ENCODE measurements around the gene NPPC. TPM values are rescaled to one million over a fixed set of nuclear protein-coding genes. Genes with fewer than 3 reads are reported as not detected.

NPPC gene
- total and polyA plus RNA-seq, 4 experiments from 2014 or later: not detected

DNA sequence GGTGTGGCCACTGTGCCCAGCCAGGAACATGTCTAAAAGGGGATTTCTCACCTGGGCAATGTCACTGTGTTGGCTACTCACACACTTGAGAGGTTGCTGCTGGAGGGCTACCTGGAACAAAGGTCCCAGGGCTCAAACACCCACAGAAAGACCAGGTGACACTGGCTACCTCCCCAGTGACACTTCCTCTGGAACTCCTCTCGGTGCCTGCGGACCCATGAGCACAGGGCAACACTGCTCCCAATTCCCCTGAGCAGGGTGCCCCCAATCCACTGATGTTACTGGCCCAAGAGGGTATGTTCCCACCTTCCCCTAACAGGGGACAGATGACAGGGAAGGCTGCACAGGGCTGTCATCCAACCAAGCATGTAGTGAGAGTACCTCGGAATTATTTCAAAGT is 5.8 kb downstream of the NPPC start:
- Histone ChIP-seq H3K4me1 (ENCODE audit: insufficient read depth, low read length) (peaks cover 7% of the 10 kb centered on the region), H3K27me3 (ENCODE audit: insufficient read depth, low read length) (peaks cover 11% of the 10 kb centered on the region), H3K4me3 (ENCODE audit: low read length in 2 of 2) (no peak overlapping the region), H3K9me3 (ENCODE audit: control insufficient read depth in 1 of 2, low read length in 2 of 2) (no peaks in the 10 kb centered on the region), H3K36me3 (ENCODE audit: insufficient read depth, low read length) (no peaks in the 10 kb centered on the region), H3K27ac (ENCODE audit: low read depth, low read length) (no peak overlapping the region)
- Mint-ChIP-seq H3K27ac (no peak overlapping the region), H3K4me1 (peaks cover 0 to 12% (median 4%) of the 10 kb centered on the region in 4 donors), H3K36me3 (no peaks in the 10 kb centered on the region), H3K4me3 (no peak overlapping the region), H3K9me3 (no peaks in the 10 kb centered on the region), H3K27me3 (peaks cover 23 to 24% of the 10 kb centered on the region in 2 donors)
- intact Hi-C loops (cut with micrococcal nuclease): no loop called here
- DNase-seq: no peak
- CTCF ChIA-PET (ENCODE audit: partially characterized antibody): interaction anchor here (1.5 to 2.8 kb wide), 4 partner anchors 10 to 407 kb away, joined by 3 to 15 read pairs (median 7); no protein-coding TSS in a partner anchor
- POLR2A ChIA-PET (ENCODE audit: partially characterized antibody): no interaction called here

DNA sequence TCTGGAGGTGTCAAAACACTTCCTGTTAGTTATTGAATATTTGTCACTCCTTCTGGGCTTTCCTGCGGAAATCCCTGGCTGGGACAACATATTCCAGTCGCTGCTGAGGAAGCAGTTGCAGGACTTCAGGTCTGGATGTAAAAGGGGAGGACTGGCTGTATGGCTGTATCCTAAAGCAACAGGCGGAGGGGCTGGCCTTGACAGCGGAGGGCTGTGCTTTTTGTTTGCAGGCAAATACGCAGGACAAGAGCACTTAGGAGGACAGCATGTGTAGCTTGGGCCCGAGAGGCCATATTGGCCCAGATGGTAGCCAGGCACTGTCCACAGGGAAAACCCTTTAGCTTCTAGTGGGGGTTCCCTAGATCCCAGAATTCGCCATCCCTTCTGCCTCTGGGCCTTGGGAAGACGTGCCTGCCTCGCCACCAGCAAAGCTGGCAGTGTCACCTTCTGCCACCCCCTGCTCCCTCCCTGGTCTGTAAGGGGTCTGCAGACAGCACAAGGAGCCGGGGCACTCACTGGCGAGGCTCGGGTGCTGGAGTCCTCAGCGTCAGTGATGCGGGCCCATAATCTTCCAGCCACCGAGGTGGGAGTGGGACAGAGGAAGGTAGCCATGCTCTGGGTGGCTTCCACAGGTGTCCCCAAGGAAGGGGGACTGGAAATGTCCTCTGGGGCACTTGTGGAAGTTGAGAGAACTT is 6.7 kb downstream of the NPPC start:
- intact Hi-C loops (cut with micrococcal nuclease): no loop called here
- Histone ChIP-seq H3K9me3 (ENCODE audit: control insufficient read depth in 1 of 2, low read length in 2 of 2) (no peaks in the 10 kb centered on the region), H3K4me1 (ENCODE audit: insufficient read depth, low read length) (no peaks in the 10 kb centered on the region), H3K36me3 (ENCODE audit: insufficient read depth, low read length) (no peaks in the 10 kb centered on the region), H3K27ac (ENCODE audit: low read depth, low read length) (no peak overlapping the region), H3K4me3 (ENCODE audit: low read length in 2 of 2) (no peak overlapping the region), H3K27me3 (ENCODE audit: insufficient read depth, low read length) (peaks cover 4% of the 10 kb centered on the region)
- ChIA-PET CTCF (ENCODE audit: partially characterized antibody) (interaction anchor here (1.6 to 2.8 kb wide), 2 partner anchors 120 to 407 kb away, joined by 3 to 15 read pairs; no protein-coding TSS in a partner anchor), POLR2A (ENCODE audit: partially characterized antibody) (no interaction called here)
- Mint-ChIP-seq H3K4me3 (no peak overlapping the region), H3K27me3 (peaks cover 21 to 24% of the 10 kb centered on the region in 2 donors), H3K4me1 (peaks cover 0 to 7% (median 3%) of the 10 kb centered on the region in 4 donors), H3K36me3 (no peaks in the 10 kb centered on the region), H3K27ac (no peak overlapping the region), H3K9me3 (no peaks in the 10 kb centered on the region)
- no peak for DNase-seq

DNA sequence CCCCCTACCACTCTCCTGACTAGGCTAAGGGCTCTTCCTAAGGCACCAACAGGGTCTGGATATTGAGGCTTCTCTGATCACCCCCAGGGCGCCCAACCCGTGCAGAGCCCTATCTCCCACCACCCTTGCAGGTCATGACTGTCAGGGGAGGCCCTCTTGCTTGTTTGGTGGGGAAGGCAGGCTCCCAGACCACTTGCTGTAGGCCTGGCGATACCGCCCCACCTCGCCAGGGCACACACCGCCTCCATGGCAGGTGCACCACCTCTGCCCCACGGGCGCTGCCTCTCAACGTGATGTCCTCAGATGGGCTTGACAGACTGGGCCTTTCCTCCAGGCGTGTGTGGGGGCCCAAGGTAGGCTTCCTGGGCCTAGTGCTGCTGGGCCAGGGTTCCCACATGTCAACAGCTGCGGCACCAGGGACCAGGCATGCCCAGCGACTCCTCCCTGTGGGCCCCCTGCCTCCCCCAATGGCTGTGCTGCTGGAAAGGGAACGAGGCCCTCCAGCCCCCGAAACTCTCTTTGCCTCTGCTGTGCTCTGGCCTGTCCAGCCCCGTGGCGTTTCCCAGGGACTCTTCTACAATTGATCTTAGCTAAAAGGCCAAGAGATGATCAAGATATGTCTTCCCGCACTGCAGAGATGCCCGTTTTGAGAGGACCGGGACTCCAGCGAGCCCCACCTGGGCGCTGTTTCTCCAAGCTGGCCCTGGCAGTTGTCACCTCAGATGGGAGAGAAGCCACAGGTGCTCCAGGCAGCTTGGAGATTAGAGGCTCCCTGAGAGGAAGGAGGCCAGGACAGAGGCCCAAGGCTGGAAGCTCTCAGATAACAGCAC is 7.5 kb downstream of the NPPC start:
- Mint-ChIP-seq H3K4me1 (peaks cover 0 to 6% (median 0%) of the 10 kb centered on the region in 4 donors), H3K9me3 (no peaks in the 10 kb centered on the region), H3K27ac (peak overlapping the region in 1 of 7 donors; percentile 30), H3K27me3 (peaks cover 13 to 16% of the 10 kb centered on the region in 2 donors), H3K36me3 (no peaks in the 10 kb centered on the region), H3K4me3 (no peak overlapping the region)
- H3K4me3 ChIP-seq (ENCODE audit: low read length in 2 of 2): no peak overlapping the region
- H3K27me3 ChIP-seq (ENCODE audit: insufficient read depth, low read length): no peaks in the 10 kb centered on the region
- intact Hi-C loops (cut with micrococcal nuclease): no loop called here
- no peaks in the 10 kb centered on the region for H3K36me3 ChIP-seq (ENCODE audit: insufficient read depth, low read length)
- no peak overlapping the region for H3K27ac ChIP-seq (ENCODE audit: low read depth, low read length)
- H3K4me1 ChIP-seq (ENCODE audit: insufficient read depth, low read length): no peaks in the 10 kb centered on the region
- DNase-seq: no peak
- ChIA-PET POLR2A (ENCODE audit: partially characterized antibody) (no interaction called here), CTCF (ENCODE audit: partially characterized antibody) (no interaction called here)
- no peaks in the 10 kb centered on the region for H3K9me3 ChIP-seq (ENCODE audit: control insufficient read depth in 1 of 2, low read length in 2 of 2)

DNA sequence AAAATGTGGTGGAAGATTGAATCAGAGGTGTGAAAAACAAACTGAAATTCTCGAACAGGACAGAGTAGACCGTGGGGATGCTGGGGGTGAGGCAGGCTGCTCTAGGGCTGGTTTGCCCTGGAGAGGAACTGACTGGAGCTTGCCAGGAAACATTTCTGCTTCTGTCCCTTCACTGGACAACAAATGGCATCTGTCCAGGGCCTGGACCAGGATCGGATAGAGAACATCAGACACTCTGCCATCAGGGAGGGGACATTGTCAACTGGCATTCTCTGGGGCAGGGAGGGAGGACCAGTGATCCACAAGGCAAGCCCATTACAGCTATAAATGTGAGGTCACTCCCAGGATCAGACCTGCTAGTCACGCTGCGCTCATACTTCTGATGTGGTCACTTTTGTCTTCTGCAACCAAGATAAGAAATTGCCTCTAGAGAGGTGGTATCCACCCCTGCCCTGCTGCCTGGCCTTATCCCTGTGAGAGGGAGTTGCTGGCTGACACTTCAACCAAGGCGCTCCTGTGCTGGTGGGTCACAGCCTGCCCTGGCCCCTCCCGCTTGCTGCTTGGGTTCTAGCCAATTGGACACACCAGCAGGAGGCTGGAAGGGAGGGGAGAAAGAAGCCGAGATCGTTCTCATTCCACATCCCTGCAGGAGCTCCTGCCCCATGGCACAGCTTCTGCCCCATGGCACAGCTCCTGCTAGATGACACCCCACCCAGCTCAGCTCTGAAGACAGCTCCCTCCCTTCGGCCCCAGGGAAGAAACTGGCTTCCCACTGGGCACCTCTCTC is 8.7 kb downstream of the NPPC start:
- POLR2A ChIA-PET (ENCODE audit: partially characterized antibody): no interaction called here
- no peak overlapping the region for H3K27ac ChIP-seq (ENCODE audit: low read depth, low read length)
- intact Hi-C loops (cut with micrococcal nuclease): no loop called here
- DNase-seq: no peak
- Mint-ChIP-seq H3K4me3 (no peak overlapping the region), H3K9me3 (no peaks in the 10 kb centered on the region), H3K27me3 (peaks cover 7 to 11% of the 10 kb centered on the region in 2 donors), H3K36me3 (no peaks in the 10 kb centered on the region), H3K27ac (no peak overlapping the region), H3K4me1 (peaks cover 0 to 6% (median 0%) of the 10 kb centered on the region in 4 donors)
- no peaks in the 10 kb centered on the region for H3K9me3 ChIP-seq (ENCODE audit: control insufficient read depth in 1 of 2, low read length in 2 of 2)
- no peak overlapping the region for H3K4me3 ChIP-seq (ENCODE audit: low read length in 2 of 2)
- no peaks in the 10 kb centered on the region for H3K4me1 ChIP-seq (ENCODE audit: insufficient read depth, low read length)
- no peaks in the 10 kb centered on the region for H3K36me3 ChIP-seq (ENCODE audit: insufficient read depth, low read length)
- no peaks in the 10 kb centered on the region for H3K27me3 ChIP-seq (ENCODE audit: insufficient read depth, low read length)
- CTCF ChIA-PET (ENCODE audit: partially characterized antibody): interaction anchor here (0.7 to 1.3 kb wide), 3 partner anchors 11 to 389 kb away, joined by 3 read pairs; no protein-coding TSS in a partner anchor

DNA sequence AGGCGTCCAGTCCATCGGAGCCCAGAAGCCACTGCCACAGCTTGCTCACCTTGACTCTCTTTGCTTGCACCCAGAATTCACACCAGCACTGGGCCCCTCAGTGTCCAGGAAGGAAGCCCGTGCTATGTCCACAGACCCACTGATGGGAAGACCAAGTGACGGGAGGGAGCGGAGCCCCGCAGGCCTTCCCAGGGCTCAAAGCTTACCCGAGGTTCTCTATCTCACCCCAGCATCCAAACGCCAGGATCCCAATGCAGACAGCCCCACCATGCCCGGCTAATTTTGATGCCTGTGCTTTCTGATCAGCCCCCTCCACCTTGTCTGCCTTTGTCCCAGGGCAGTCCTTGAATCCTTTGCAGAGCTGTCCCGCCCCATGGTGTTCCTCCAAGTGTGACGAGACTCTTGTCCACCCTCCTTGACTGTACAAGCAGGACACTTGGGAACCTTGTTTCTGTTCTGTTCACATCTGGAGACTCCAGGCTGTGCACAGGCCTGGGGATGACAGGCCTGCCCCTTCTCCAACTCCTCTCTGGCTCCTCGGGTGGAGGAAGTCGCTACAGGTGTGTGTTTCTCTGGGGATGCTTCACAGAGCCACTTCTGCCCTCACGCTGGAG is 12.0 kb downstream of the NPPC start:
- ChIA-PET POLR2A (ENCODE audit: partially characterized antibody) (no interaction called here), CTCF (ENCODE audit: partially characterized antibody) (no interaction called here)
- intact Hi-C loops (cut with micrococcal nuclease): no loop called here
- DNase-seq: no peak
- Histone ChIP-seq H3K4me3 (ENCODE audit: low read length in 2 of 2) (no peak overlapping the region), H3K9me3 (ENCODE audit: control insufficient read depth in 1 of 2, low read length in 2 of 2) (no peaks in the 10 kb centered on the region), H3K27ac (ENCODE audit: low read depth, low read length) (no peak overlapping the region), H3K36me3 (ENCODE audit: insufficient read depth, low read length) (no peaks in the 10 kb centered on the region), H3K27me3 (ENCODE audit: insufficient read depth, low read length) (no peaks in the 10 kb centered on the region), H3K4me1 (ENCODE audit: insufficient read depth, low read length) (no peaks in the 10 kb centered on the region)
- no peaks in the 10 kb centered on the region for H3K9me3 Mint-ChIP-seq
- H3K4me3 Mint-ChIP-seq: no peak overlapping the region
- H3K4me1 Mint-ChIP-seq: peaks cover 5 to 16% (median 9%) of the 10 kb centered on the region in 4 donors
- no peaks in the 10 kb centered on the region for H3K36me3 Mint-ChIP-seq
- H3K27ac Mint-ChIP-seq: no peak overlapping the region
- peaks cover 4 to 9% of the 10 kb centered on the region in 2 donors for H3K27me3 Mint-ChIP-seq

DNA sequence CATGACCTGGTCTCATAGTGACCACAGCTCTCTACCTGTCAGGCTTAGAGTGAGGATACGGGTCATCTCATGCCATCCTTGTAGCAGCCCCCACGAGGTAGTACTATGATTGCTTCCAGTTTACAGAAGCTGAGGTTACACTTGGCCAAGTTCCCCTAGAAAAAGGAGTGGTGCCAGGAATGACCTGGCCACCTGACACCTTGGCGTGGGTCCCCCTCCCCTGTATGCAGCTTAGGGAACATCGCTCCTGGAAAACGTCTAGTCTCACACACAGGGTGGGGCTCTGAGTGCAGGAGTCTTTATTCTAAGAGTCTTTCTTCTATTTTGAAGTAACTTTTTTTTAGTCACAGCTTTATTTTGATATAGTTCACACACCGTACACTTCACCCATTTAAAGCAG is 14.8 kb downstream of the NPPC start:
- peaks cover 0 to 5% of the 10 kb centered on the region in 2 donors for H3K27me3 Mint-ChIP-seq
- ChIA-PET POLR2A (ENCODE audit: partially characterized antibody) (no interaction called here), CTCF (ENCODE audit: partially characterized antibody) (interaction anchor here (0.8 to 1.5 kb wide), 3 partner anchors 12 to 528 kb away, joined by 3 read pairs; no protein-coding TSS in a partner anchor)
- intact Hi-C loops (cut with micrococcal nuclease): no loop called here
- no peaks in the 10 kb centered on the region for H3K9me3 Mint-ChIP-seq
- DNase-seq: no peak
- no peaks in the 10 kb centered on the region for H3K36me3 ChIP-seq (ENCODE audit: insufficient read depth, low read length)
- no peak overlapping the region for H3K4me3 Mint-ChIP-seq
- H3K9me3 ChIP-seq (ENCODE audit: control insufficient read depth in 1 of 2, low read length in 2 of 2): no peaks in the 10 kb centered on the region
- no peak overlapping the region for H3K27ac Mint-ChIP-seq
- no peaks in the 10 kb centered on the region for H3K27me3 ChIP-seq (ENCODE audit: insufficient read depth, low read length)
- no peaks in the 10 kb centered on the region for H3K36me3 Mint-ChIP-seq
- no peaks in the 10 kb centered on the region for H3K4me1 ChIP-seq (ENCODE audit: insufficient read depth, low read length)
- no peak overlapping the region for H3K27ac ChIP-seq (ENCODE audit: low read depth, low read length)
- H3K4me3 ChIP-seq (ENCODE audit: low read length in 2 of 2): no peak overlapping the region
- peaks cover 5 to 16% (median 6%) of the 10 kb centered on the region in 4 donors for H3K4me1 Mint-ChIP-seq
